SK-N-MC (cell line): ENCODE measurements around the gene CYSRT1.

Experiments
- EZH2 ChIP-seq: fragments of 200-600 bp; sonication (generic); IDR thresholded peaks from one replicate; pipeline ENCODE4 v1.6.1; 2017; ENCODE audit warnings: antibody characterized with exemption
- POLR2AphosphoS5 ChIP-seq: IDR thresholded peaks from 2 replicates; pipeline ENCODE4 v1.6.1; 2012; ENCODE audit warnings: mild to moderate bottlenecking, low read depth, low read length, borderline replicate concordance

DNA sequence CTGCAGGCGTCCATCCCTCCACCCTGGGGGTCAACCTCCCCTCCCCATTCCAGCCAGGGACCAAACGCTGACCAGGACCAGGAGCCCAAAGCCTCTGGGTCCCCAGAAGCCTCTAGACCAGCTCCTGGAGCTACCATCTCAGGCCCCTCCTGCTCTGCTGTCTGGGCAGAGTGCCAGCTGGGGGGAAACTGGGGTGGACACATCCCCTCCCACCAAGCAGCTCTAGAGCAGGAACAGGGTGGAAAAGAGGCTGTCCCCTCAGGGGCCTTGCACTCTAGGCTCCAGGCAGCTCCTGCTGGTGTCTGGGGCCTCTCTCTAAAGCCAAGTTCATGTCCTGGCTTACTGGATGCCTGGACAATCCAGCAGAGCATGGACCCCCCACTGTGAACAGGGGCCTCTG is 32.1 kb upstream of the CYSRT1 start:
- no peak for TF ChIP-seq EZH2
- no peak for TF ChIP-seq POLR2AphosphoS5
